Activated CD8-positive, alpha-beta memory T cell treated with anti-CD3 and anti-CD28 coated beads for 36 hours (primary cell): ENCODE measurements around the gene MCF2L2. TPM values are rescaled to one million over a fixed set of nuclear protein-coding genes. Genes with fewer than 3 reads are reported as not detected.

Experiments
- CTCF ChIA-PET: fragments of 350-600 bp; sonication (Branson Sonifier 250); formaldehyde crosslinking; loops from one replicate; lab custom pipeline; 2021; ENCODE audit warnings: antibody characterized with exemption; lab: Charles Lee
- POLR2A ChIA-PET: fragments of 350-600 bp; sonication (Branson Sonifier 250); formaldehyde crosslinking; loops from one replicate; lab custom pipeline; 2021; ENCODE audit warnings: antibody characterized with exemption; lab: Charles Lee
- total RNA-seq, 2 experiments: library from RNA; stranded (reverse); gene quantifications; one replicate each; pipeline ENCODE4 v1.2.3, GENCODE V29; 2021

The MCF2L2 gene
- total RNA-seq, 2 experiments from 2014 or later = 3.0 to 3.7 TPM

DNA sequence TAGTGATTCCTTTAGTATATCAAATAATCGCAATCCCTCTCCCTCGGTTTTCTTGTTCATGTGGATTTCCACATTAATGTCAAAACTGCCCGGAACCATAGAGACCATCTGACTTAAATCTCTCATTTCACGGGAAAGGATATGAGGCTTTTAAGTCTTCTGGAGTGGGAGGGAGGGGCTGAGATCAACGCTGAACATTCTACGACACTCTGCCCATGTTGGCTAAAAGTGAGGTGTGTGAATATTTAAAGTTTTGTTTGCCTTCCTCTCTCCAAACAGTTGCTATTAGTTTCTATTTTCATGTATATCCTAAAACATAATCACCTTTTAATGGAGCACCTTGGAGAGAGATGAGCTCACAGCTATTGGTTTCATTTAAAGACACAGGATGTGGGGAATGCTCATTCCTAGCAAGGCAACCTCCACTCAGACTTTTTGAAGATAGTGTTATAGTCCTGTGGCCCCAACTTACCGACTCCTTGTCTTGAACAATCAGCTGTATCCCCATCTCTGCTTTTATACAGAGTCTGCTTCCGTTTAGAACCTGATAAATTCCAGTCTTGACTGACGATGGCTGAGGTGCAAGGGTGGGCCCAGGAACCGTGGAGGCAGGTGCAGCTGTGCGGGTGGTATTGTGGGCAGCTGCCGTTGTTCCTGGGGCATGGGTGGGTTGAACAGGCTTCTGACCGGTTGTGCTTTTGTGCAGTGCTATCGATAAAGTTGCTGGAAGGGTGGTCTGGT is 275.0 kb downstream of the MCF2L2 start:
- ChIA-PET CTCF (interaction anchor here (0.9 kb wide), 1 partner anchor 30 kb away, joined by 3 read pairs; no protein-coding TSS in a partner anchor), POLR2A (no interaction called here)

- ChIA-PET POLR2A (no interaction called here), CTCF (no interaction called here)
Observed at GRCh38 chr3:183151821-183152351, 276.5 kb downstream of the MCF2L2 start.

GRCh38 chr3:183151086-183151485 is 277.3 kb downstream of the MCF2L2 start:
- CTCF ChIA-PET = interaction anchor here (1.4 kb wide), 1 partner anchor 11 kb away, joined by 3 read pairs; no protein-coding TSS in a partner anchor
- POLR2A ChIA-PET = no interaction called here

DNA sequence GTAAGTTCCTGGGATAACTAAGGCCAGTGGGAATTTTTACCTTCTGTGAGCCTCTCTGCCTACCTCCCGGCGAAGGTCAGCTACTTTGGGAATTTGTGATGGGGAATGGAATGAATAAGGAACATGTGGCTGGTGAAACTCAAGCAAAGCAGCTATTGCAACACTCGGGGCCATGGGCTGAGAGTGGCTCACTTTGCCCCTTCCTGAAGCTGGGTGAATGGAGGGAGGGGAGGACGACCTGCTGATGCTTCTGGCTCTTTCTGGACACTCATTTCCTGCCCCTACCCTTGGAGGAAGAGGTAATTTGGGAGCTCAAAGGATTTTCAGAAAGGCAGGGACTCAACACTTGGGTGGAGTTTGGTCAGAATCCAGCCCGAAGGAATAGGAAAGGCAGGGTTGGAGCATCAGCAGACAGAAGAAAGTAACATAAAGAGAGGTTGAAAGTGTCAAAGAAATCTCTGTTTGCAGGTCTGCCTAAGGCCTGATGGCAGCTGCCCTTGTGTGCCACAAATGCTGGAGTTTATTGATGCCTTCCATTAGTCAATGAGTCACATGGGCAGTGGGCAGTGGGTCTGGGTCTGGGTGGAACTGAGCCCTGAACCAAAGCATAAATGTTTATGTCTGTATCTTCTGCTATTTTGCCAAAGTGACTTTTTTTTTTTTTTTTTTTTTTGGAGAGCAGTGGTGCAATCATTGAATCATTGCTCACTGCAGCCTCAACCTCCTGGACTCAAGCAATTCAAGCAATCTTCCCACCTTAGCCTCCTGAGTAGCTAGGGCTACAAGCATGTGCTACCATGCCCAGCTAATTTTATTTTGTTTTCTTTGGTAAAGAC is 278.3 kb downstream of the MCF2L2 start:
- POLR2A ChIA-PET = no interaction called here
- CTCF ChIA-PET = interaction anchor here (1.4 kb wide), 1 partner anchor 12 kb away, joined by 3 read pairs; no protein-coding TSS in a partner anchor

- ChIA-PET CTCF (no interaction called here), POLR2A (no interaction called here)
Observed at GRCh38 chr3:183148056-183148455, 280.4 kb downstream of the MCF2L2 start.

GRCh38 chr3:183144363-183144762 is 284.1 kb downstream of the MCF2L2 start:
- CTCF ChIA-PET = no interaction called here
- POLR2A ChIA-PET = no interaction called here

DNA sequence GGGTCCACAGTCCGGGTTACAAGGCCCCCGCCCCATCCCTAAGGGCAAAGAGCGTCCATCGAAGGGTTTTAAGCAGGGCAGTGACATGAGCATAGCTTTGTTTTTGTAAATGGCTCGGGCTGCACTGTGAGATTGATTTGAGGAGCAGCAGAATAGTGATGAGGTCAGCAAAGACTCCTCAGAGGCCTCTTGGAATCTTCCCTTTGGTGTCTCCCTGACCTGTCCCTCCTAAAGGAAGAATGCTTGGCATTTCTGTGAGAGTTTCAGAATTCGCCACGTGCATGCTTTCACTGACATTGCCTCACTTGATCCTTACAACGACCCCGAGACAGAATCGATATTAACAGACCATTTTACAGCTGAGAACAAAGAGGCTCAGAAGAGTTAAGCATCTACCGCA is 286.2 kb downstream of the MCF2L2 start:
- ChIA-PET CTCF (interaction anchor here (1.4 kb wide), 1 partner anchor 19 kb away, joined by 3 read pairs; no protein-coding TSS in a partner anchor), POLR2A (no interaction called here)

GRCh38 chr3:183134844-183135243 is 293.6 kb downstream of the MCF2L2 start:
- ChIA-PET POLR2A (no interaction called here), CTCF (interaction anchor here (1.0 kb wide), 1 partner anchor 123 kb away, joined by 3 read pairs; no protein-coding TSS in a partner anchor)

GRCh38 chr3:183132409-183132808 is 296.0 kb downstream of the MCF2L2 start:
- CTCF ChIA-PET = interaction anchor here (1.3 kb wide), 1 partner anchor 254 kb away, joined by 3 read pairs; no protein-coding TSS in a partner anchor
- POLR2A ChIA-PET = no interaction called here

DNA sequence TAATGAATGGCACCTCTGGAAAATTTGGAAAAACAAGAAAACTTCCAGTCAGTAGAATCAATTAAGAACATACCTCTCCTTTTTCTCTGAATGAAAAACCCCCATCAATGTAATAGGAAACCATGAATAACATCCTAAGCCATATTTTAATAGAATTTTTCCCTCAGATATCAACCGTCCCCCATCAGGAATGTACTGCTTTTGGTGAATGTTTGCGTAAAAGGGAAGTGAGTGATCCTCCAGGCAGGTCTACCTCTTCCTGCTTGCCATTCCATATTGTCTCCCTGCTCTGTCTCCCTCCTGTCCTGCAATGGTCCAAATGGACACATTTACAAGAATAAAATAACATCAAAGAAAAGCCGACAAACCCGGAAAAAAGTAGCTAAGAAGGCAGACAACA is 296.7 kb downstream of the MCF2L2 start:
- ChIA-PET CTCF (interaction anchor here (1.3 kb wide), 1 partner anchor 255 kb away, joined by 3 read pairs; no protein-coding TSS in a partner anchor), POLR2A (no interaction called here)

DNA sequence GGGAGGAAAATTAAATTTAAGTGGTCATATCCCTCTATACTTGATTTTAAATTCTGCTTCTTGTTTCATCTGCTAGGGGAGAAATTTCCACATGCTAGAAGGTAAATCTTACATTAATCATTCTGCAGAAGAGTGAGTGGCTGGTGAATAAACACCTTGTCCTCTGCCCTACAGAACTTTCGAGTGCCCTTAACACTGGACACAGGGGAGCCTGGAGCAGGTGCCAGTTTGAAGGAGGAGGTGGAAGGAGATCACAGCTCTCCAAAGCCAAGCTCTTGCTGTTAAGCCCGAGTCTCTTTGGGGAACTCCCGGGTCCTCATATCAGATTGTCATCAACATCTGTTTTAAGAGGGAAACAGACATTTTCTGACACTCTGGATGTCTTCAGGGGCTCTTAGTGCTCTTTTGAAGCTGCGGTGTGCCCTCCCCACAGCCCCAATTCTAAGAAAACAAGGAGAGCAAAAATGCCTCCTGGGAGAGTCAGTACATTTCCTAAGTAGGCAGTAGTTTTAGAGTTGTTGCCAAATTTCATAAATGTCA is 297.2 kb downstream of the MCF2L2 start:
- CTCF ChIA-PET = interaction anchor here (1.3 kb wide), 1 partner anchor 255 kb away, joined by 3 read pairs; no protein-coding TSS in a partner anchor
- POLR2A ChIA-PET = no interaction called here

GRCh38 chr3:183129243-183129642 is 299.2 kb downstream of the MCF2L2 start:
- ChIA-PET POLR2A (no interaction called here), CTCF (no interaction called here)

DNA sequence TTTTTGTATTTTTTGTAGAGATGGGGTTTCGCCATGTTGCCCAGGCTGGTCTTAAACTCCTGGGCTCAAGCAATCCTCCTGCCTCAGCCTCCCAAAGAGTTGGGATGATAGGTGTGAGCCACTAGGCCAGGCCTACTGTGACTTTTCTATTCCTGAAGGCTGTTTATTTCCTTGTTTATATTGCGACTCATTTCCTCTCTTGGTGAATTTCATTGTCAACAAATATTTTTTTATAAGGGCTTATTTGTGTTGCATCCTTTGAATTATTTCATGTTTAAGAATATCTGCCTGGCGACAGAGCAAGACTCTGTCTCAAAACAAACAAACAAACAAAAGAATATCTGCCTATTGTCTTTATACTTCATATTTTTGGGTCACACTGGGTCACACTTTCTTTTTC is 299.7 kb downstream of the MCF2L2 start:
- POLR2A ChIA-PET = no interaction called here
- CTCF ChIA-PET = no interaction called here

Other genes with a start within 250 kb of the MCF2L2 start
- 10 to 100 TPM; 19.6 to 21.0 TPM for gene B3GNT5, start 175.4 kb downstream of the MCF2L2 start, total RNA-seq
- 10 to 100 TPM; 32.9 to 34.6 TPM for gene KLHL6, start 127.1 kb upstream of the MCF2L2 start, total RNA-seq
- gene KLHL24, start 207.0 kb upstream of the MCF2L2 start, total RNA-seq = 1 to 10 TPM; 5.4 to 7.9 TPM